Measurements from ENCODE around the gene GRAP2.

- no peak for TF ChIP-seq FOXO4 (CRISPR knock-in tag; IDR thresholded peaks at IDR 0.05)
- TF ChIP-seq ZNF184 (CRISPR knock-in tag; IDR thresholded peaks at IDR 0.05), result no peak
- TF ChIP-seq ZNF384 (IDR thresholded peaks at IDR 0.05; ENCODE audit: low read depth, low read length), result no peak
- TF ChIP-seq NCOR1 (IDR thresholded peaks at IDR 0.05), result no peak
- no peak for TF ChIP-seq KLF13 (tag; IDR thresholded peaks at IDR 0.05; ENCODE audit: borderline replicate concordance, low read depth)
- TF ChIP-seq CTCF (IDR thresholded peaks at IDR 0.05 in 2 of 3, conservative IDR thresholded peaks at IDR 0.05 in 1 of 3; ENCODE audit: insufficient read depth in 2 of 3, low read depth in 1 of 3, low read length in 3 of 3), result no peak
- TF ChIP-seq HEY1 (CRISPR knock-in tag; IDR thresholded peaks at IDR 0.05; ENCODE audit: borderline replicate concordance), result no peak
- TF ChIP-seq SIRT6 (IDR thresholded peaks at IDR 0.05; ENCODE audit: low read depth, low read length), result no peak
- TF ChIP-seq YY1 (IDR thresholded peaks at IDR 0.05; ENCODE audit: borderline replicate concordance in 1 of 3, control insufficient read depth in 1 of 3, extremely low read depth in 1 of 3, insufficient read depth in 3 of 3, insufficient read length in 1 of 3, insufficient replicate concordance in 2 of 3, low read depth in 1 of 3, low read length in 2 of 3), result no peak
- no peak for TF ChIP-seq POLR3A (IDR thresholded peaks at IDR 0.05; ENCODE audit: borderline replicate concordance, extremely low read depth, insufficient read depth, insufficient read length)
- no peak for TF ChIP-seq ATF2 (CRISPR knock-in tag; IDR thresholded peaks at IDR 0.05)
- no peak for TF ChIP-seq MXI1 (IDR thresholded peaks at IDR 0.05; ENCODE audit: low read depth, low read length)
- no peak for TF ChIP-seq KAT2B (IDR thresholded peaks at IDR 0.05; ENCODE audit: low read depth, low read length)
Measured at GRCh38 chr22:39901565-39902146, 772 bp downstream of the GRAP2 start.

All from K562 (cell line).